ENCODE data around the gene SLC25A33. TPM values are rescaled to one million over a fixed set of nuclear protein-coding genes. Genes with fewer than 3 reads are reported as not detected.
"Not testable (repeated sequence)": the region's sequence is repeated elsewhere in the genome, so short reads cannot be mapped to it uniquely, and the experiment has no call there.

SLC25A33 gene
- polyA plus RNA-seq, 1 donor from 2014 or later = 19.1 TPM

GRCh38 chr1:9558946-9559545 is 19.8 kb downstream of the SLC25A33 start:
- no peaks in the 10 kb centered on the region for H4K20me1 ChIP-seq (ENCODE audit: insufficient read depth)
- H3K27ac ChIP-seq (ENCODE audit: low read length) = no peak overlapping the region
- no peaks in the 10 kb centered on the region for H3K27me3 ChIP-seq (ENCODE audit: insufficient read depth, low read depth, low read length)
- no peak overlapping the region for H3K9ac ChIP-seq (ENCODE audit: low read length)
- H3K36me3 ChIP-seq (ENCODE audit: insufficient read depth, low read length) = no peaks in the 10 kb centered on the region
- no peak overlapping the region for H2AFZ ChIP-seq (ENCODE audit: low read depth, low read length)
- TF ChIP-seq SMC3 (conservative IDR thresholded peaks at IDR 0.05; ENCODE audit: poor library complexity) (no peak), TAF1 (IDR thresholded peaks at IDR 0.05; ENCODE audit: low read depth) (no peak), RAD21 (conservative IDR thresholded peaks at IDR 0.05) (no peak), MXI1 (conservative IDR thresholded peaks at IDR 0.05; ENCODE audit: poor library complexity, severe bottlenecking) (no peak), EP300 (conservative IDR thresholded peaks at IDR 0.05; ENCODE audit: poor library complexity, severe bottlenecking) (no peak), POLR2AphosphoS5 (IDR thresholded peaks at IDR 0.05) (no peak), EZH2 (IDR thresholded peaks at IDR 0.05; ENCODE audit: borderline replicate concordance, insufficient read depth, low read length, poor library complexity, severe bottlenecking) (no peak)
- TF ChIP-seq, protein P1, sequence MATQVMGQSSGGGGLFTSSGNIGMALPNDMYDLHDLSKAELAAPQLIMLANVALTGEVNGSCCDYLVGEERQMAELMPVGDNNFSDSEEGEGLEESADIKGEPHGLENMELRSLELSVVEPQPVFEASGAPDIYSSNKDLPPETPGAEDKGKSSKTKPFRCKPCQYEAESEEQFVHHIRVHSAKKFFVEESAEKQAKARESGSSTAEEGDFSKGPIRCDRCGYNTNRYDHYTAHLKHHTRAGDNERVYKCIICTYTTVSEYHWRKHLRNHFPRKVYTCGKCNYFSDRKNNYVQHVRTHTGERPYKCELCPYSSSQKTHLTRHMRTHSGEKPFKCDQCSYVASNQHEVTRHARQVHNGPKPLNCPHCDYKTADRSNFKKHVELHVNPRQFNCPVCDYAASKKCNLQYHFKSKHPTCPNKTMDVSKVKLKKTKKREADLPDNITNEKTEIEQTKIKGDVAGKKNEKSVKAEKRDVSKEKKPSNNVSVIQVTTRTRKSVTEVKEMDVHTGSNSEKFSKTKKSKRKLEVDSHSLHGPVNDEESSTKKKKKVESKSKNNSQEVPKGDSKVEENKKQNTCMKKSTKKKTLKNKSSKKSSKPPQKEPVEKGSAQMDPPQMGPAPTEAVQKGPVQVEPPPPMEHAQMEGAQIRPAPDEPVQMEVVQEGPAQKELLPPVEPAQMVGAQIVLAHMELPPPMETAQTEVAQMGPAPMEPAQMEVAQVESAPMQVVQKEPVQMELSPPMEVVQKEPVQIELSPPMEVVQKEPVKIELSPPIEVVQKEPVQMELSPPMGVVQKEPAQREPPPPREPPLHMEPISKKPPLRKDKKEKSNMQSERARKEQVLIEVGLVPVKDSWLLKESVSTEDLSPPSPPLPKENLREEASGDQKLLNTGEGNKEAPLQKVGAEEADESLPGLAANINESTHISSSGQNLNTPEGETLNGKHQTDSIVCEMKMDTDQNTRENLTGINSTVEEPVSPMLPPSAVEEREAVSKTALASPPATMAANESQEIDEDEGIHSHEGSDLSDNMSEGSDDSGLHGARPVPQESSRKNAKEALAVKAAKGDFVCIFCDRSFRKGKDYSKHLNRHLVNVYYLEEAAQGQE (IDR thresholded peaks at IDR 0.05; ENCODE audit: borderline replicate concordance) = no peak
- TF ChIP-seq, protein P2, sequence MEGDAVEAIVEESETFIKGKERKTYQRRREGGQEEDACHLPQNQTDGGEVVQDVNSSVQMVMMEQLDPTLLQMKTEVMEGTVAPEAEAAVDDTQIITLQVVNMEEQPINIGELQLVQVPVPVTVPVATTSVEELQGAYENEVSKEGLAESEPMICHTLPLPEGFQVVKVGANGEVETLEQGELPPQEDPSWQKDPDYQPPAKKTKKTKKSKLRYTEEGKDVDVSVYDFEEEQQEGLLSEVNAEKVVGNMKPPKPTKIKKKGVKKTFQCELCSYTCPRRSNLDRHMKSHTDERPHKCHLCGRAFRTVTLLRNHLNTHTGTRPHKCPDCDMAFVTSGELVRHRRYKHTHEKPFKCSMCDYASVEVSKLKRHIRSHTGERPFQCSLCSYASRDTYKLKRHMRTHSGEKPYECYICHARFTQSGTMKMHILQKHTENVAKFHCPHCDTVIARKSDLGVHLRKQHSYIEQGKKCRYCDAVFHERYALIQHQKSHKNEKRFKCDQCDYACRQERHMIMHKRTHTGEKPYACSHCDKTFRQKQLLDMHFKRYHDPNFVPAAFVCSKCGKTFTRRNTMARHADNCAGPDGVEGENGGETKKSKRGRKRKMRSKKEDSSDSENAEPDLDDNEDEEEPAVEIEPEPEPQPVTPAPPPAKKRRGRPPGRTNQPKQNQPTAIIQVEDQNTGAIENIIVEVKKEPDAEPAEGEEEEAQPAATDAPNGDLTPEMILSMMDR (IDR thresholded peaks at IDR 0.05; ENCODE audit: poor library complexity, severe bottlenecking) = no peak
- no peak overlapping the region for H3K4me2 ChIP-seq (ENCODE audit: low read length)
- H3K79me2 ChIP-seq (replicated peaks; ENCODE audit: insufficient read depth, low read length) = no peaks in the 10 kb centered on the region
- H3K4me3 ChIP-seq (ENCODE audit: low read length) = no peak overlapping the region
- no peaks in the 10 kb centered on the region for H3K9me3 ChIP-seq (ENCODE audit: low read length)
- no peaks in the 10 kb centered on the region for H3K9me2 ChIP-seq (ENCODE audit: insufficient read depth, low read length)
- no peaks in the 10 kb centered on the region for H3F3A ChIP-seq (ENCODE audit: insufficient read depth, low read length, poor library complexity, severe bottlenecking)

DNA sequence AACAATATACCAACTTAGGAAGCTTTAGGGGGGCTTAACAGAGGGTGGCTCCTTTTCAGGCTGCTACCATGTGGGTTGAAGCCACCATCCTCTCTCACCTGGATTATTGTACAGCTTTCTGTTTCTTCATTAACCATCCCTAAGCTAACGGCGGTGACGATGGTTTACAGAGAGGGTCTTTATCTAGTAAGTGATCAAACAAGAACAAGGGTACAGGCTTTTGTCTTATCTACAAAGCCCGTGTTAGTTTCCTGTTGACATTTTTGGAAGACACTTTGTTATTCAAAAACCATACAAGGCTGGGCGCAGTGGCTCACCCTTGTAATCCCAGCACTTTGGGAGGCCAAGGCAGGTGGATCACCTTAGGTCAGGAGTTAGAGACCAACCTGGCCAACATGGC is 20.4 kb downstream of the SLC25A33 start:
- Histone ChIP-seq H3F3A (ENCODE audit: insufficient read depth, low read length, poor library complexity, severe bottlenecking) (no peaks in the 10 kb centered on the region), H2AFZ (ENCODE audit: low read depth, low read length) (no peak overlapping the region), H4K20me1 (ENCODE audit: insufficient read depth) (no peaks in the 10 kb centered on the region), H3K9ac (ENCODE audit: low read length) (no peak overlapping the region), H3K9me3 (ENCODE audit: low read length) (no peaks in the 10 kb centered on the region), H3K79me2 (replicated peaks; ENCODE audit: insufficient read depth, low read length) (no peaks in the 10 kb centered on the region), H3K27me3 (ENCODE audit: insufficient read depth, low read depth, low read length) (no peaks in the 10 kb centered on the region), H3K4me2 (ENCODE audit: low read length) (no peak overlapping the region), H3K9me2 (ENCODE audit: insufficient read depth, low read length) (no peaks in the 10 kb centered on the region), H3K36me3 (ENCODE audit: insufficient read depth, low read length) (no peaks in the 10 kb centered on the region), H3K27ac (ENCODE audit: low read length) (no peak overlapping the region), H3K4me3 (ENCODE audit: low read length) (no peak overlapping the region)
- TF ChIP-seq, protein P2 (IDR thresholded peaks at IDR 0.05; ENCODE audit: poor library complexity, severe bottlenecking) = no peak
- no peak for TF ChIP-seq MXI1 (conservative IDR thresholded peaks at IDR 0.05; ENCODE audit: poor library complexity, severe bottlenecking)
- TF ChIP-seq SMC3 (conservative IDR thresholded peaks at IDR 0.05; ENCODE audit: poor library complexity) = no peak
- TF ChIP-seq POLR2AphosphoS5 (IDR thresholded peaks at IDR 0.05) = no peak
- TF ChIP-seq EZH2 (IDR thresholded peaks at IDR 0.05; ENCODE audit: borderline replicate concordance, insufficient read depth, low read length, poor library complexity, severe bottlenecking) = no peak
- no peak for TF ChIP-seq TAF1 (IDR thresholded peaks at IDR 0.05; ENCODE audit: low read depth)
- no peak for TF ChIP-seq RAD21 (conservative IDR thresholded peaks at IDR 0.05)
- TF ChIP-seq EP300 (conservative IDR thresholded peaks at IDR 0.05; ENCODE audit: poor library complexity, severe bottlenecking) = no peak
- TF ChIP-seq, protein P1 (IDR thresholded peaks at IDR 0.05; ENCODE audit: borderline replicate concordance) = no peak

GRCh38 chr1:9560090-9560489 is 20.8 kb downstream of the SLC25A33 start:
- not testable (repeated sequence) for H3K27ac ChIP-seq (ENCODE audit: low read length)

More at GRCh38 chr1:9560090-9560489, 20.8 kb downstream of the SLC25A33 start:
- not testable (repeated sequence) for H3K27me3 ChIP-seq (ENCODE audit: insufficient read depth, low read depth, low read length); H3K4me3 ChIP-seq (ENCODE audit: low read length); H4K20me1 ChIP-seq (ENCODE audit: insufficient read depth); H3K36me3 ChIP-seq (ENCODE audit: insufficient read depth, low read length); H3K4me2 ChIP-seq (ENCODE audit: low read length); H2AFZ ChIP-seq (ENCODE audit: low read depth, low read length); H3K9me2 ChIP-seq (ENCODE audit: insufficient read depth, low read length); H3K79me2 ChIP-seq (replicated peaks; ENCODE audit: insufficient read depth, low read length); H3K9ac ChIP-seq (ENCODE audit: low read length); H3K9me3 ChIP-seq (ENCODE audit: low read length); H3F3A ChIP-seq (ENCODE audit: insufficient read depth, low read length, poor library complexity, severe bottlenecking)

Data from neural cell (in vitro differentiated cells).